ENCODE measurements around the gene LDLRAD3. TPM values are rescaled to one million over a fixed set of nuclear protein-coding genes. Genes with fewer than 3 reads are reported as not detected.

LDLRAD3 gene
- total RNA-seq, 1 experiment from 2014 or later = 19.0 TPM

DNA sequence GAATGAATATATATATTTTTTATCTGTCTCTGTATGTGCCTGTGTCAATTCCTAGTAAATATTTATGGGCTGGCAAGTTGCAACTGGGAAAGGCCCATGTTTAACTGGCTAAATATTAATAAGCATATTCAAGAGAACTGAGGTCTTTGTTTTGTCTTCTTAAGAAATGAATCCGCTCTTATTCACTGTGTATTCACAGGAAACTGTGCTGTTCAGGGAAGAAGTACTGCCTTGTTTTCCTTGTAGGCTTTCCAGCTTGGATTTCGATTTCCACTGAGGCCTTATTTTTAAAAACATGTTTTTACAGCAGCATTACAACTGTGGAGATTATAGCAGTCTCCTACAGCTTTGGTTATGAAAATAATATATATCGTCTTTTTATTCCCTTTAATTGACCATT lies 64.7 kb downstream of the LDLRAD3 start:
- no peak for ATAC-seq
- CTCF ChIA-PET = no interaction called here

More for the DNA sequence above, 64.7 kb downstream of the LDLRAD3 start:
- no peaks in the 10 kb centered on the region for H4K20me1 ChIP-seq (ENCODE audit: insufficient read depth)
- H3K36me3 ChIP-seq (ENCODE audit: control insufficient read depth in 1 of 2, insufficient read depth in 2 of 2, low read length in 2 of 2) = no peaks in the 10 kb centered on the region
- no peaks in the 10 kb centered on the region for H3K9me2 ChIP-seq (ENCODE audit: insufficient read depth)
- no peak overlapping the region for H3K27ac ChIP-seq (ENCODE audit: low read depth, low read length)
- no peak overlapping the region for H2AFZ ChIP-seq (ENCODE audit: low read depth, low read length, poor library complexity, severe bottlenecking)
- no peak for DNase-seq (ENCODE audit: low read depth, low spot score)
- no peak for TF ChIP-seq SRF (IDR thresholded peaks at IDR 0.05; ENCODE audit: low read depth)
- no peak for TF ChIP-seq JUND (IDR thresholded peaks at IDR 0.05)
- TF ChIP-seq, protein P1, sequence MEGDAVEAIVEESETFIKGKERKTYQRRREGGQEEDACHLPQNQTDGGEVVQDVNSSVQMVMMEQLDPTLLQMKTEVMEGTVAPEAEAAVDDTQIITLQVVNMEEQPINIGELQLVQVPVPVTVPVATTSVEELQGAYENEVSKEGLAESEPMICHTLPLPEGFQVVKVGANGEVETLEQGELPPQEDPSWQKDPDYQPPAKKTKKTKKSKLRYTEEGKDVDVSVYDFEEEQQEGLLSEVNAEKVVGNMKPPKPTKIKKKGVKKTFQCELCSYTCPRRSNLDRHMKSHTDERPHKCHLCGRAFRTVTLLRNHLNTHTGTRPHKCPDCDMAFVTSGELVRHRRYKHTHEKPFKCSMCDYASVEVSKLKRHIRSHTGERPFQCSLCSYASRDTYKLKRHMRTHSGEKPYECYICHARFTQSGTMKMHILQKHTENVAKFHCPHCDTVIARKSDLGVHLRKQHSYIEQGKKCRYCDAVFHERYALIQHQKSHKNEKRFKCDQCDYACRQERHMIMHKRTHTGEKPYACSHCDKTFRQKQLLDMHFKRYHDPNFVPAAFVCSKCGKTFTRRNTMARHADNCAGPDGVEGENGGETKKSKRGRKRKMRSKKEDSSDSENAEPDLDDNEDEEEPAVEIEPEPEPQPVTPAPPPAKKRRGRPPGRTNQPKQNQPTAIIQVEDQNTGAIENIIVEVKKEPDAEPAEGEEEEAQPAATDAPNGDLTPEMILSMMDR (IDR thresholded peaks at IDR 0.05 in 2 of 3, conservative IDR thresholded peaks at IDR 0.05 in 1 of 3; ENCODE audit: borderline replicate concordance in 1 of 3, insufficient read depth in 1 of 3, low read depth in 2 of 3, low read length in 2 of 3) = no peak
- TF ChIP-seq POLR2A (IDR thresholded peaks at IDR 0.05; ENCODE audit: borderline replicate concordance, extremely low read depth, insufficient read depth, insufficient read length) = no peak
- TF ChIP-seq, protein P2, sequence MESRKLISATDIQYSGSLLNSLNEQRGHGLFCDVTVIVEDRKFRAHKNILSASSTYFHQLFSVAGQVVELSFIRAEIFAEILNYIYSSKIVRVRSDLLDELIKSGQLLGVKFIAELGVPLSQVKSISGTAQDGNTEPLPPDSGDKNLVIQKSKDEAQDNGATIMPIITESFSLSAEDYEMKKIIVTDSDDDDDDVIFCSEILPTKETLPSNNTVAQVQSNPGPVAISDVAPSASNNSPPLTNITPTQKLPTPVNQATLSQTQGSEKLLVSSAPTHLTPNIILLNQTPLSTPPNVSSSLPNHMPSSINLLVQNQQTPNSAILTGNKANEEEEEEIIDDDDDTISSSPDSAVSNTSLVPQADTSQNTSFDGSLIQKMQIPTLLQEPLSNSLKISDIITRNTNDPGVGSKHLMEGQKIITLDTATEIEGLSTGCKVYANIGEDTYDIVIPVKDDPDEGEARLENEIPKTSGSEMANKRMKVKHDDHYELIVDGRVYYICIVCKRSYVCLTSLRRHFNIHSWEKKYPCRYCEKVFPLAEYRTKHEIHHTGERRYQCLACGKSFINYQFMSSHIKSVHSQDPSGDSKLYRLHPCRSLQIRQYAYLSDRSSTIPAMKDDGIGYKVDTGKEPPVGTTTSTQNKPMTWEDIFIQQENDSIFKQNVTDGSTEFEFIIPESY (IDR thresholded peaks at IDR 0.05; ENCODE audit: extremely low read depth, insufficient replicate concordance, low read length) = no peak
- no peak for TF ChIP-seq ELF1 (IDR thresholded peaks at IDR 0.05; ENCODE audit: borderline replicate concordance, low read depth)
- TF ChIP-seq POLR2AphosphoS5 (IDR thresholded peaks at IDR 0.05; ENCODE audit: low read depth, low read length) = no peak
- TF ChIP-seq YY1 (IDR thresholded peaks at IDR 0.05; ENCODE audit: extremely low read depth, insufficient replicate concordance, low read depth, low read length) = no peak
- no peaks in the 10 kb centered on the region for H3K9me3 ChIP-seq (ENCODE audit: control insufficient read depth in 1 of 2, insufficient read depth in 1 of 2, low read depth in 1 of 2, low read length in 2 of 2)
- H3K9ac ChIP-seq (ENCODE audit: low read length) = no peak overlapping the region
- intact Hi-C loops (cut with micrococcal nuclease) = no loop called here
- ChIA-PET POLR2A (no interaction called here), RAD21 (ENCODE audit: low non-redundant PET in 1 of 2, low total read pairs in 2 of 2, uncharacterized antibody in 2 of 2, unreplicated experiment in 2 of 2) (no interaction called here)
- no TSS peak for BruUV-seq (replicated peaks)
- H3K4me3 ChIP-seq (replicated peaks in 1 of 2; ENCODE audit: low read depth in 1 of 2, low read length in 2 of 2) = no peak overlapping the region
- peak overlapping the region; percentile 22; the same call in 1 of the 2 replicates for H3K4me2 ChIP-seq (ENCODE audit: low read length)
- H3K27me3 ChIP-seq (ENCODE audit: insufficient read depth, low read length) = no peaks in the 10 kb centered on the region
- H3K4me1 ChIP-seq (ENCODE audit: control insufficient read depth in 1 of 2, insufficient read depth in 2 of 2, low read length in 2 of 2) = peaks cover 11 to 22% of the 10 kb centered on the region in 2 experiments
- H3K79me2 ChIP-seq (ENCODE audit: insufficient read depth, low read length) = peaks cover 32% of the 10 kb centered on the region
